Suprapubic skin (tissue), 3 donors: Measurements from ENCODE around the gene SLAMF7.

Experiments used
- CTCF ChIP-seq, 2 donors: fragments of 200-600 bp in 1 of 2; fragments of 450-650 bp in 1 of 2; sonication (generic) in 1 of 2; IDR thresholded peaks; one replicate each; pipeline ENCODE4 v1.5.1; 2016 to 2019; ENCODE audit warnings: antibody characterized with exemption in 2 of 2, mild to moderate bottlenecking in 1 of 2, moderate library complexity in 1 of 2
- EP300 ChIP-seq: sonication (generic); formaldehyde crosslinking; IDR thresholded peaks from one replicate; pipeline ENCODE4 v1.6.1; 2017; ENCODE audit warnings: antibody characterized with exemption
- POLR2A ChIP-seq, 2 donors: fragments of 450-650 bp; IDR thresholded peaks; one replicate each; pipeline ENCODE4 v1.6.1; 2017; ENCODE audit warnings: antibody characterized with exemption in 2 of 2, mild to moderate bottlenecking in 2 of 2, moderate library complexity in 2 of 2

DNA sequence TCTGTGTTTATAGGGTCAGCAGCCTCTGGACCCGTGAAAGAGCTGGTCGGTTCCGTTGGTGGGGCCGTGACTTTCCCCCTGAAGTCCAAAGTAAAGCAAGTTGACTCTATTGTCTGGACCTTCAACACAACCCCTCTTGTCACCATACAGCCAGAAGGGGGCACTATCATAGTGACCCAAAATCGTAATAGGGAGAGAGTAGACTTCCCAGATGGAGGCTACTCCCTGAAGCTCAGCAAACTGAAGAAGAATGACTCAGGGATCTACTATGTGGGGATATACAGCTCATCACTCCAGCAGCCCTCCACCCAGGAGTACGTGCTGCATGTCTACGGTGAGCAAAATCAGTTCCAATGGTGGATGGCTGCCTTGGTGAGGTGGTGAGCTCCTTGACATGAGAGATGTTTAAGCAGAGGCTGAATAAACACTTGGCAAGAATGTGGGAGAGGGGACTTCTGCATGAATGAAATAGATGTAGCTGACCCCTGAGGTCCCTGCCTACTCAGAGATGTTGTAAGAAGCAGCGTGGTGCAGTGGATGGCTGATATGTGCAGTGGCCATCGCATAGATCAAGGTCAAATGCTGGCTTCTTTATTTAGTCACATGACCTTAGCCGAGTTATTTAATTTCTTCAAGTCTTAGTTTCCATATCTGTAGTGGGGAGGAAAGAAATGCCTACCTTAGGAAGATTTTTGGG lies 9.3 kb downstream of the SLAMF7 start:
- no peak for TF ChIP-seq EP300
- TF ChIP-seq POLR2A (IDR thresholded peaks at IDR 0.05): no peak
- TF ChIP-seq CTCF (IDR thresholded peaks at IDR 0.05): no peak
